ENCODE data around the gene NKTR. TPM values are rescaled to one million over a fixed set of nuclear protein-coding genes. Genes with fewer than 3 reads are reported as not detected.

The NKTR gene
- polyA plus RNA-seq, 12 donors: 48.5 to 369 (median 110) TPM

DNA sequence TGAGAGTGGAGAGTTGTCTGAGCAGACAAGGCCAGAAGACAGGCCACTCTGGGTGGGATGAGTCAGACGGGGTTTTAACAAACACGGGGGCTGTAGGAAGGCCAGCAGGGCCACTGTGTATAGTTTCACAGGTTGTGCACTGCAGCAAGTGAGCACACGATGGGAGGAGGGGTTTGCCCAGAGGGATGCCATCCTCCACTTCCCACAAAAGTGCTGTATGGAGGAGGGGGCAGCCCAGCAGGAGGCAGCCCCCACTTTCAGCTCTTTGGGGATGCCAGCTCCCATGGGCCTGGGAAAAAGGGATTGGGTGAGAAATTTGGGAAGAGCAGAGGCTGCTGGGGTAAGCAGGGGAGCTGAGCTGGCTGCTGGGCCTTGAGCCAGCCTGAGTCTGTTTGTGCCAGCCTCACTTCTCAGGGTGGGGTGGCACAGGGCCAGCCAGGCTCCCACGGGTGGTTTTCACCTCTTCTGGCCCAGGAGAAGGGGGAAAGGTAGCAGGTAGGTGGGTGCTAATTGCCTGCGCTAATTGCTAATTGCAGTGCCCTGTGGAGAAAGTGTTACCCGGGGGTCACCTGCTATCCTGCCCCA lies 59.7 kb downstream of the NKTR start:
- DNase-seq: no peak

DNA sequence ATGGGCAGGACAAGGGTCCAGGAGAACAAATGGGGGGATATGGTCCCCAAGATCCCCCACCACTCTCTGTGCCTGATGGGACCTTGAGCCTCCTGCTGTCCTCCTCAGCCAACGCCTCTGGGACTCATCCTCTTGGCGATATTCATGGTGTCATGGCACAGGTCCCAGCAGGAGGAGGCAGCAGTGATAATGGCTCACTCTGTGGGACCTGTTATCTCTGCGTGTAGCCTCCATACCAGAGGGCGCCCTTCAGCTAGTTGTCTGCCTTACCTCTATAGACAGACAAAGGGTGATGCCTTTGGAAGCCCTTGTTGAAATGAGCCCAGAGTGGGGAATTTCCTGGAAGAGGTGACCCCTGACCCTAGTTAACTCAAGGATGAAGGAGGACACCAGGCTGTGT lies 60.4 kb downstream of the NKTR start:
- no peak for DNase-seq

DNA sequence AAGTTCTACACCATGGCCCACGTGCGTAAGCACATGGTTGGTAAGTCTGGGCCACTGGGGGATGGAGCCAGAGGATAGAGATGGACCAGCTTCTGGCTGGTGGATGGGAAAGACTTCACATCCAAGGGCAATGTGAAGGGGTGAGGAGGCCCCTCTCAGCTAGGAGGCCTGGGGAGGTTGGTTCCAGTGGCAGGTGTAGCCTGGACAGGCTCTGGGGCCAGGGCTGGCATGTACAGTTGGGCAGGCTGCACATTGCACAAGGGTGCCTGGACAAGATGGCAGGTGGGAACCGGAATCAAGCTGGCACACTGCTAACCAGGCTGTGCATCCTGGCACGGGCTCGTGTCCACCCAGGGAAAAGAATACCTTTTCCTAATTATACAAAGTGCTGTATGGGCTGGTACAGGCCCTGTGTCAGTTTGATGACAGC lies 61.1 kb downstream of the NKTR start:
- no peak for DNase-seq

DNA sequence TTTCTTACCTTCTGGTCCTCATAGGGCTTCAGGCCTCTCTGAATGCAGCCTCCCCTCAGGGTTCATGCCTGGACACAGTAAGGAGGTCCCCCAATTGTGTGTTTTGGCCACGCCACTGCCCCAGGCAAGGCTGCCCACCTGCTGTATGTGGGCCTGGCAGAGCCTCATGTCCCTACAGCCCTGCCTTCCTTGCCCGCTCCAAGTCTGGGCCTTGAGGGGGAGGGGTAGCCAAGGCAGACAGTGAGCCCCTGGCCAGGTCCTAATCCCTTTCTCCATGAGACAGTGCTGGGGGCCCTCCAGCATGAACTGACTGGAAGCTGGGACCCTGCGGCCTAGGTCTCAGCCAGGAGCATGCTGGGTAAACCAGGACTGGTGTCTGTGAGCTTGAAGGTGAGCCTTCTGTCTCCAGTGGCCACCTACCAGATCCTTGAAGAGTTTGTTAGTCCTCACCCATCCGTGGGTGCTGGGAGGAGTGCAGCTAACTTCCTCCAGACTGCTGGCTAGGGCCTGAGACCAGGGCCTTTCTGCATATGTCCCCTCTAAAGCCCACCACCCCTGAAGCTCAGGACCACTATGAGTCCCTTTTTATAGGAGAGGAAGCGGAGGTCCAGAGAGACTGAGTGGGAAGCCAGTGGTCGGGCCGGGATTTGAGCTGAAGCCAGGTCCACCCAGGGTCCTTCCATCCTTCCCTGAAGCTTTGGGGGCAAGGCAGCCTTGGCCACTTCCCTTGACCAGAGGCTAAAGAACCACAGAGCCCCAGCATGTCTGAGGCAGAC lies 61.7 kb downstream of the NKTR start:
- no peak for DNase-seq

DNA sequence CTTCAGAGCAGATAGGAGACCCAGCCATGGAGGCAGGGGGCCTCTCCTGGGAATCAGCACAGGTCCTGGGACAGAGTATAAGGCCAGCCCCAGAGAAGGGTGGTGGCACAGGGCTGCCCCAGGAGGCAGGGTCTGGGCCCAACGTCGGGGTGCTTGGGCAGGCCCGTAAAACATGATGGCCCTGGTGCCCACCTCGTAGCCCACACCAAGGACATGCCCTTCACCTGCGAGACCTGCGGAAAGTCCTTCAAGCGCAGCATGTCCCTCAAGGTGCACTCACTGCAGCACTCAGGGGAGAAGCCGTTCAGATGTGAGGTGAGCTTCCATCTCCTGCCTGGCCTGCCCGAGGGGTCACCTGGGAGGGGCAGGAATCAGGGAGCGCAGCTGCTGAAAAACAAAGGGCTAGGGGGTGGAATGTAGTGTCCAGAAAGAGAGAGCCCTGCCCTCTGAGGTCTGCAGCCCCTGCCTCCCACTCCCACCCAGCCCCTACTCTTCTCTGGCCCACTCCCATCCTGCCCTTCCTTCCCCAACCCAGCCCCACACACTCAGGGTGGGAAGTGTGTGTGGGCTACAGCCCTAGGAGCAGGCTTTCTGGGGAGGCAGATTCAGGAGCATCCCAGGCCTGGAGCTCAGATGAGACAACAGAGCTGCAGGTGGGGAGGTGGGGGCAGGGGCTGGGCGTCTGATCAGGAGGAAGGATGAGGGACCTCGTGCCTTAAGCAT lies 62.5 kb downstream of the NKTR start:
- DNase-seq: no peak

DNA sequence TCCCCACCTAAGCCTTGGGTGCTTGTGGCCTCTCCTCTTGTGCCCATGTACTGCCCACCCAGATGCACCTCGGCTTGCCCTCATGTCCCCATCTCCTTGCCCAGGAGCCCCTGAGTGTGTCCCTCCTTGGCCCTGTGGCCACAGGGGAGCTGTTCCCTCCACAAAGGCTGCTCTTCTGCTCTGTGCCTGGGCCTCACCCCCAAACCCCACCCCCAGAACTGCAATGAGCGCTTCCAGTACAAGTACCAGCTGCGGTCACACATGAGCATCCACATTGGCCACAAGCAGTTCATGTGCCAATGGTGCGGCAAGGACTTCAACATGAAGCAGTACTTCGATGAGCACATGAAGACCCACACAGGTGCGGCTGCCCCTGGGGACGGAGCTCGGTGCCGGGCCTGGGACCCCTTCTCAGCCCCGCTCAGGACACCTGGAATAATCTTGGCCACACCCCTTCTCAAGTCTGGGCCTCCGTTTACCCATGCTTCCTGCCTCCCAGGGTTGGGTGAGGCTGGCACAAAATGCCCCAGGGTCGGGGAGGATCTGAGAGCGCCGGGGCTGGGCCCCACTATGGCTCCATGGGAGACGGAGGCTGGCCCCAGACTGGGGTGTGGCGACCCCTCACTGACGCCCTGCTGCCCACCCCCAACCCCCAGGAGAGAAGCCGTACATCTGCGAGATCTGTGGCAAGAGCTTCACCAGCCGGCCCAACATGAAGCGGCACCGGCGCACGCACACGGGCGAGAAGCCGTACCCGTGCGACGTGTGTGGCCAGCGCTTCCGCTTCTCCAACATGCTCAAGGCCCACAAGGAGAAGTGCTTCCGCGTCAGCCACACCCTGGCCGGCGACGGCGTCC lies 63.3 kb downstream of the NKTR start:
- no peak for DNase-seq

DNA sequence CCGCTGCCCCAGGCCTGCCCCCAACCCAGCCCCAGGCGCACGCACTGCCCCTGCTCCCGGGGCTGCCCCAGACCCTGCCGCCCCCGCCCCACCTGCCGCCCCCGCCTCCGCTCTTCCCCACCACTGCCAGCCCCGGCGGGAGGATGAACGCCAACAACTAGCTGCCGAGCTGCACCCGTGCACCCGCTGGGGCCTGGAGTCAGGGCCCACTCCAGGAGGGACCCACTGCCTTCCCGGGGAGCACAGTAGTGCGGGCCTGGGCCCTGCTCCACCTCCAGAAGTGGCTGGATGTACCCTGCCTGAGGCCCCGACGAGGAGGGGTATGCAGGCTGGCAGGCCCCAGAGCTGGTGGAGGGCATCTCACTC lies 63.9 kb downstream of the NKTR start:
- no peak for DNase-seq

DNA sequence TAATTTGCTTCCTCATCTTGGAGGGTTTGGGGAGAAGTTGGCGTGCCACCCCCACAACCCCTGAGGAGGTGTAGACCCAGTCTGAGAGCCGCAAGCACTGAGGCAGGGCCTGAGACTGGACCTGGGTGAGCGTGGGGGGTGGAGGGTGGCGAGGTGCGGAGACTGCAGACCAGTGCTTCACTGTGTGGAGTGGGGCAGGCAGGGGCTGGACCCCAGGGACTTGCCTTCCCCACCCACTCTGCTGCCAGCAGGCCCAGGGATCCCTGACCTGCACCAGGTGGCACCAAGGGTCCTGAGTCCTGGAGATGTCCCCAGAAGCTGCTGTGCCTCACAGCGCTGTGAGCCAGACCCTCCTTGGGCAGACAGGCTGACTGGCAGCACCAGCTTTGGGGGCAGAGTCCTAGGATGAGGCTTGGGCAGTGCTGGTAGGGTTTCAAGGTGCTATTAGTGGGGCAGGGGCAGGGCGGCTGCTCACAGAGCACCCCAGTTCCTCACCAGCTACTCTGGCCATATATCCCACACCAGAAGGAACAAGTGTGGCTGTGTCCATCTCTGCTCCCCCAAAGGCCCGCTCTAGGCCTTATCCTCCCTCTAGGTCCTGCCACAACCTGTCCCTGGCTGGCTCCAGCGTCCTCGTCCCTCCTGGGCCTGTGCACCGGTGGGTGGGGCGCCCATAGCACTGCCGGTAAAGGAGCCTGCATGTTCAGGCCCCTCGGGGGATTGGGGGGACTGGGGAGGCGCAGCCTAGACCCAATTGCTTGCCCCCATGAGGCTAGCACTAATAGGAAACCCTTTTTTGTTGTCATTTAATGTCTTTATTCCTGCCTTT lies 64.8 kb downstream of the NKTR start:
- no peak for DNase-seq

DNA sequence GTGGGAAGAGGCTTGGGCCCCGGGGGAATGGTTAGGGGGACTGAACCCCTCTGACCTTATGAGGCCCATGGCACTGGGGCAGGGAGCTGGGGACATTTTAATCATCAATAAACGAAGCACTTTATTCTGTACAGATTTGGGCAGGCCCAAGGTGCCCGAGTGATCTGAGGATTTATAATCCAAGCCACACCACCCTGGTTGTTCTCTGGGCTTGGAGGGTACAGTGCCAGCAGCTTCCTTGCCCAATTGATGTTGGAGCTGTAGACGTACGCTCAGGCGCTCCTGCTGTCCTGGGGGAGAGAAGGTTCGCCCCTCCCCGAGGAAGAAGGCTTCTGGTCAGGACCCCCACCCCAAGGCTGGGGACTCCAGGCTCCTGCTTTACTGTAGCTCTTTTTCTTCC lies 65.5 kb downstream of the NKTR start:
- DNase-seq: no peak

DNA sequence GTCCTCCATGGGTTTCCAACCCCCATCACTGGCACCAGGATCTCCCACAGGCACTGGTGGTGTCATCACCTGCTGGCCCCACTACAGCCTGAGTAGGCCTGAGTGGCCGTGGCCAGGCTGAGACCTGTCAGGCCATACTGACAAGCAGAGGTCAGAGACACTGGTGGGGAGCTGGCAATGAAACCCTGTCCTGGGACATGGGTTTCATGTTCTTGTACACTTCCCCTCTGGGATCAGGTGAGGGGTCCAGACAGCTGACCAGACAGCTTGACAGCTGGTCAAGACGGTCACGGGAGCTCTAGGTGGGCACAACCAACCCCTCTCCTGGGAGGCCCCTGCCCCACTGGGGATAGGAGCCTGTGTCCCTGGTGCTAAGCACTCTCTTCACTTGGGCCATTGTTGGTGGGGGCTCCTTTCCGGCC lies 66.1 kb downstream of the NKTR start:
- no peak for DNase-seq

DNA sequence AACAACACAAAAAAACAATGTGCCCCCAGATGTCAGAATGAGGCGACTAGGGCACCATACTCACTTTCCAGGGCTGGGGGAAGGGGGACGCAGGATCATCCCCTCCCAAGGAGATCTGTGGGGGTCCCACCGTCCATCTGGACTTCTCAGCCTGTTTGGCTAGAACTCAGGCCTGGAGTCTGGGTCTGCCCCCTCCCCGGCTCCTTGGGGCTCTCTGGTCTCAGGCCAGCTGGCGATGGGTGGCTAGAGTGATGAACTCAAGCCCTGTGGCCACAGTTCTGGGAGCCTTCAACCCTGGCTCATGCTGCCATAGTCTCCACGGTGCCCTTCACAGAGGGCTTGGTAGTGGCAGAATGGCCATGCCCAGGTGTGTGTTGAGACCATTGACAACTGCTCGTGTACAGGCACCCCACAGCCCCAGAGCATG lies 66.6 kb downstream of the NKTR start:
- DNase-seq: no peak

DNA sequence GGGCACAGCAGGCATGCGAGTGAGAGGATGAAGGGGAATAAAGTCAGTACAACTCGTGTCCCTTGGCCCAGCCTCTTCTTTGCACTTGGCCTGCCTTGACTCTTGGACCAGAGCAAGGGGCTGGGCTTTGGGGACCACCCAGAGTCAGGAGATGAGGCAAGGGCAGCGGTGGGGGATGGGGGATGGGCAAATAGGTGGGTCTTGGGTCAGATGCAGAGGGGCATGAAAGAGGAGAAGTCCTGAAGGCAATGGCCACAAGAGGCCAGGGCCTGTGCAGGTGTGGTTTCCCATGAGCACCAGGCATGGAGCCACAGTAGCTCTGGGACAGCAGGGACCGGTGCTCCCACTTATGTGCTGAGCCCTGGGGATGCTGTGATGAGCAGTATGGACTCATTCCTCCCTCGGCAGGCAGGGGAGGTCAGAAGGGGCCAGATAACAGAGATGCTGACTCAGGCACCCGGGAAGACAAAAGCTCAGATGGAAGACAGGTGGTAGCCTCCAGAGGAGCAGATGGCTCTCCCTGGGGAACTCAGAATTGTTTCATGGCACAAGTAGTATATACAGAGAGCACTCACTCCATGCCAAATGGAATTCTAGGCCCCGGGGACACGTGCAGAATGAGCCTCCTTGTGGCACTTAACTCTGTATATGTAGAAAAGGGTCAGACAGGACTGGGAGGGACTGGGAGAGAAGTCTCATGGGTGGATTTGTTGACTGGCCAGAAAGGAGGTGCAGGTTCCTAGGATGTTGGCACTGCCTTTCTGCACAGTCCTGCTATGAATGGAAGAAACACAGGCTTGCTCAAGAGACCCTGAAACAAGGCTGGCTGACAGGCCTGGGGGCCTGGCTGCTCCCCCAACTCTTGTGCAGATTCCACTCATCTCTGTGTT lies 67.3 kb downstream of the NKTR start:
- DNase-seq: no peak

DNA sequence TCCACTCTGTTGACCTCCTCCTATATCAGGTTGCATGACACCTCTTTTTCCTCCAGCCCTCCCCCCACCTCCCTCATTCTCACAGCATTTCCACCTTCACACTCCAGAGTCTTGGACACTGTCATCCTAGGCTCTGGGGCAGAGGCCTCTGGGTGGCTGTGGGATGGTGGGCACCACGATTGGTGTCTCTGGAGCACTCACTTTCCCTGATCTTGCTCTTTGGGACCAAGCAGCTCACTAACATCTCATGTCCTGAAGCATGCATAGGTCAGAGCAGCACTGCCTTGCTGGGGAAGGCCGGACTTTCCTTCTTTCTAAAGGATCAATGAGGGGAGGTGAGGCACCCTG lies 67.9 kb downstream of the NKTR start:
- DNase-seq: no peak

DNA sequence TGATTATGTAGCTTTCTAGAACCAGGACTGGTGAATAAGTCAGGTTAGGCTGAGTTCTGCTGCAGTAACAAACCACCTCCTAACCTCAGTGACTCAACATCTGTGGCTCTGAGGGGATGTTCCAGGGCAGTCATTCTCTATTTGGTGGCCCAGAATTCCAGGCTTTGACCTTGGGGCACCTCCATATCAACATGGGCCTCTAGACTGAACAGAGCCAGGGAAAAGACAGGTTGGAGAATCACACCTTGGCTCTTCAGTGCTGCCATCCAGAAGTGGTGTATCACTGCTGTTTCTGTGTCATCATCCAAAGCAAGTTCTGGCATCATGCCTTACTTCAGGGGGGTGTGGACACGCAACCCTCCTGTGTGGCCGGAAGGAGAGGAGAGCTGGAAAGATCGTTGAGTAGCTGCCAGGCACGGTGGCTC lies 68.3 kb downstream of the NKTR start:
- DNase-seq: no peak

DNA sequence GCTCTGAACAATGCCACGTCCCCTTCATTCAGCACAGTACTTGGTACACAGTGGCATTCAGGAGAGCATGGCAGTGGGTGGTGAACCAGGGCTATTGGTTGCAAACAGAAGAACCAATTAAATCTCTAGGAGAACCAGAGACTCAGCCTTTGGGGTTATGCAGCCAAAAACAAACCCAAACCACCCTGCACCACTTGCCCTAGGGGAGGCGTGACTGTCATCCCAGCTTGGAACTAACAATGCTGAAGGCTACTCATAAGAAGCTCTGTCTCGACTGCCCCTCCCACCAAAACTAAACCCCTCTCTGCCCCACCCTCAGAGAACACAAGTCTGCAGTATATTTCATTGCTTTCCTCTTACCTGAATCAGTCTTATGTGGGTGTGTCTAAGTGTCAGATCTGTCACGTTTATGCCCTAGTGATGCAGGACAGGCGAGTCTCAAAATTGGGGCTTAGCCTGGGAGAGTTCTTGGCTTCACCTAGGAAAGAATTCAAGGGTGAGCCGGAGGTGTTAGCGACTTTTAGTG lies 69.6 kb downstream of the NKTR start:
- DNase-seq: no peak

DNA sequence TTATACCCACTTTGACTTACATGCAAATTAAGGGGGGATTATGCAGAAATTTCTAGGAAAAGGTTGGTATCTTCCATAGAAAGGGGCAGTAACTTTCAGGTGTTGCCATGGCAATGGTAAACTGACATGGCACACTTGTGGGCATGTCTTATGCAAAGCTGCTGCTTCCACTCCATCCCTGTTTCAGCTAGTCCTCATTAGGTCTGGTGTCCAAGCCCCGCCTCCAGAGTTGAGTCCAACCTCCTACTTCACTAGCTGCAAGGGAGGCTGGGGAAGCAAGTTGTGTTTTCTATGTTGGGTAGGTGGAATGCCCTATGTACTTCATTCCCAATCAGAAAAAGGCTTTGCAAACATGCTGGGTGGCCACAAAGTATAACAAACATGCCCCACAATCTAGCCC lies 70.2 kb downstream of the NKTR start:
- no peak for DNase-seq

DNA sequence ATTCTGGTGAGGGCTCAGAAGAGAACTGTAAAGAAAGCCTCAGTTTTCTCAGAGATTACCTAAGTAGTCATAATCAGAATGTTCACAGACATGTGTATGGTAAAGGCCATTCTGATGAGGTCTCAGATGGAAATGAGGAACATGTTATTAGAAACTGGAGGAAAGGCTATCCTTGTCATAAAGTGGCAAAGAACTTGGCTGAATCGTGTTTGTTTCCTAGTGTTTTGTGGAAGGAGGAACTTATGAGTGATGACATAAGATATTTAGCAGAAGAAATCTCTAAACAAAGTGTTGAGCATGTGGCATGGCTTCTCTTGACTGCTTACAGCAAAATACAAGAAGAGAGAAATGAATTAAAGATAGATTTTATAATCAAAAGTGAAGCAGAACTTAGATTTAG lies 72.0 kb downstream of the NKTR start:
- DNase-seq: no peak

DNA sequence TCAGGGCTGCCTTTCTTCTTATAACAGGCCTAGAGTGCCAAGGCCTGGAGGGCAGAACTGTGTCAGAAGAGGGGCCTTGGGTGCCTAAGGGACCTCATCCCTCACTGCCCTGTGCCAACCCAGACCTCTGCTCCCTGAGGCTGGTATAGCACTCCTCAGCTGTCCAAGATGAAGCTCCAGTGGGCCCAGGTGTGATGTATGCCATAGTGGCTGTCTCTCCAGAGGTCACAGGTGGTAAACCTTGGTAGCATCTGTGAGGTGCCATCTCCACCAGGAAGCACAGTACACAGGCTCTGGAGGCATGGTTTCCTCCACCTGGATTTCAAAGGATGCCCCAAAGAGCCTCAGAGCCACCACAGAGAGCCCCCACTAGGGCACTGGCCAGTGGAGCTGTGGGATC lies 72.6 kb downstream of the NKTR start:
- no peak for DNase-seq

DNA sequence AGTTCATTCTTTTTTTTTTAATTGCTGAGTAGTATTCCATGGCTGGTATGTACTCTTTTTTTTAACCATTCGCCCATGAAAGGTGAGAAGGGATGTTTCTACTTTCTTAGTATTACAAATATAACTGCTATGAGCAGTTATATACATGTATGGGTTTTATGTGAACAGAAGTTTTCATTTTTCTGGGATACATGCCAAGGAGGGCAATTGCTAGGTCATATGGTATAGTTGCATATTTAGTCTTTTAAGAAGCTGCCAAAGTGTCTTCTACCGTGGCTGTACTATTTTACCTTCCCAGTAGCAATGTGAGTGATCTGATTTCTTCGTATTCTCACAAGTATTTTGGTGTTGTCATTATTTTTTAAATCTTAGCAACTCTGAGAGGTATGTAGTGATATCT lies 73.7 kb downstream of the NKTR start:
- no peak for DNase-seq

DNA sequence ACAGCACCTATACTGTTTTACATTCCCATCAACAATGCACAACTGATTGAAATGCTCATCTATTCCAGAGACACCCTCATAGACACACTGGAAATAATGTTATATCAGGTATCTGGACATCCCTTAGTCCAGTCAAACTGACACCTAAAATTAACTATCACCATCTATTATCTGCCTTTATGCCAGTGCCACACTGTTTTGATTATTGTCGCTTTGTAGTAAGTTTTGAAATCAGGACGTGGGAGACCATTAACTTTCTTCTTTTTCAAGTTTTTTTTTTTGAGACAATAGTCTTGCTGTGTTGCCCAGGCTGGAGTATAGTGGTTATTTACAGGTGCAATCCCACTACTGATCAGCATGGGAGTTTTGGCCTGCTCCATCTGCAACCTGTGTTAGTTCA lies 75.4 kb downstream of the NKTR start:
- no peak for DNase-seq

Measured in muscle of arm (tissue), 12 donors.